GM21723 (cell line): ENCODE results near the gene ABCA10.
"Not testable (repeated sequence)": the region's sequence is repeated elsewhere in the genome, so short reads cannot be mapped to it uniquely, and the experiment has no call there.

Experiments
- ATAC-seq: cut with Tn5 transposase; IDR thresholded peaks from one replicate; pipeline ENCODE4 v1.9.1; 2021; ENCODE audit warnings: mild to moderate bottlenecking, moderate library complexity; ENCODE audit not compliant: unreplicated experiment

The ABCA10 gene, protein sequence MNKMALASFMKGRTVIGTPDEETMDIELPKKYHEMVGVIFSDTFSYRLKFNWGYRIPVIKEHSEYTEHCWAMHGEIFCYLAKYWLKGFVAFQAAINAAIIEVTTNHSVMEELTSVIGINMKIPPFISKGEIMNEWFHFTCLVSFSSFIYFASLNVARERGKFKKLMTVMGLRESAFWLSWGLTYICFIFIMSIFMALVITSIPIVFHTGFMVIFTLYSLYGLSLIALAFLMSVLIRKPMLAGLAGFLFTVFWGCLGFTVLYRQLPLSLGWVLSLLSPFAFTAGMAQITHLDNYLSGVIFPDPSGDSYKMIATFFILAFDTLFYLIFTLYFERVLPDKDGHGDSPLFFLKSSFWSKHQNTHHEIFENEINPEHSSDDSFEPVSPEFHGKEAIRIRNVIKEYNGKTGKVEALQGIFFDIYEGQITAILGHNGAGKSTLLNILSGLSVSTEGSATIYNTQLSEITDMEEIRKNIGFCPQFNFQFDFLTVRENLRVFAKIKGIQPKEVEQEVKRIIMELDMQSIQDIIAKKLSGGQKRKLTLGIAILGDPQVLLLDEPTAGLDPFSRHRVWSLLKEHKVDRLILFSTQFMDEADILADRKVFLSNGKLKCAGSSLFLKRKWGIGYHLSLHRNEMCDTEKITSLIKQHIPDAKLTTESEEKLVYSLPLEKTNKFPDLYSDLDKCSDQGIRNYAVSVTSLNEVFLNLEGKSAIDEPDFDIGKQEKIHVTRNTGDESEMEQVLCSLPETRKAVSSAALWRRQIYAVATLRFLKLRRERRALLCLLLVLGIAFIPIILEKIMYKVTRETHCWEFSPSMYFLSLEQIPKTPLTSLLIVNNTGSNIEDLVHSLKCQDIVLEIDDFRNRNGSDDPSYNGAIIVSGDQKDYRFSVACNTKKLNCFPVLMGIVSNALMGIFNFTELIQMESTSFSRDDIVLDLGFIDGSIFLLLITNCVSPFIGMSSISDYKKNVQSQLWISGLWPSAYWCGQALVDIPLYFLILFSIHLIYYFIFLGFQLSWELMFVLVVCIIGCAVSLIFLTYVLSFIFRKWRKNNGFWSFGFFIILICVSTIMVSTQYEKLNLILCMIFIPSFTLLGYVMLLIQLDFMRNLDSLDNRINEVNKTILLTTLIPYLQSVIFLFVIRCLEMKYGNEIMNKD (N-terminal part only)

DNA sequence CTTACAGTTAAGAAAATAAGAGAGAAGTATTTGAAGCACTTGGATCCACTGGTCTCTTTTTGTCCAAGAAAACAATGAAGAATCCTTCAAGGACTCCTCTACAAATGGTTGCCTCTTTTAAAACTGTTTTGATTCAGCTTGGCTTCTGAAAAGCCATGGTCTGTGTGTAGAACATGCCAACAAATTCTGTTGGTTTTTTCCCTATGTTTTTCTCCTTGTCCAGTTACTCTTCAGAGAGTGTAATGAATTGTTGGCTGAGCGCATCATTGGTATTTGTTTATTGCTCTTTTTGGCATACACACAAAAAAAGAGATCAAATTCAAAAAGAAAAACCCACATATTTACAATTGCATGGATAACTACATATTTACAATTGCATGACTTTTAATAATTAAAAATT lies at the start of gene ABCA10:
ABCA10 (minus strand) TSS at position 249 of the 400 bp plus-strand sequence. CDS start 3,466 bp downstream, outside the sequence.
- ATAC-seq = no peak

DNA sequence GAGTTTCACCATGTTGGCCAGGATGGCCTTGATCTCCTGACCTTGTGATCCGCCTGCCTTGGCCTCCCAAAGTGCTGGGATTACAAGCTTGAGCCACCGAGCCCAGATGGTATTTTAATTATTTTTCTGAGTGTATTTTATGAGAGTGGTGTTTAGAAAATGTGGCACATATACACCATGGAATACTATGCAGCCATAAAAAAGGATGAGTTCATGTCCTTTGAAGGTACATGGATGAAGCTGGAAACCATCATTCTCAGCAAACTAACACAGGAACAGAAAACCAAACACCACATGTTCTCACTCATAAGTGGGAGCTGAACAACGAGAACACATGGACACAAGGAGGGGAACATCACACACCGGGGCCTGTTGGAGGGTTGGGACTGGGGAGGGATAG lies 47.7 kb upstream of the ABCA10 start:
- ATAC-seq = not testable (repeated sequence)

DNA sequence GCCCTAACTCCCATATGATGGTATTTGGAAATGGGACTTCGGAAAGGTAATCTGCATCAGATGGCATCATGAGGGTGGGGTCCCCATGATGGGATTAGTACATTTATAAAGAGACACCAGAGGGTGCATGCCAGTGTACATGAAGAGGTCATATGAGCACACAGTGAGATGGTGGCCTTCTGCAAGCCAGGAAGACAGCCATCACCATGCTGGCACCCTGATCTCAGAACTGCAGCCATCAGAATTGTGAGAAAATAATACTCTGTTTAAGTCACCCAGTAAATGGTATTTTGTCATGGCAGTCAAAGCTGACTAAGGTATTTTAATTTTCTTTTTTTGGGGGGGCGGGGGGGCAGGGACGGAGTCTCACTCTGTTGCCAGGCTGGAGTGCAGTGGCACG lies 47.1 kb upstream of the ABCA10 start:
- ATAC-seq = no peak

DNA sequence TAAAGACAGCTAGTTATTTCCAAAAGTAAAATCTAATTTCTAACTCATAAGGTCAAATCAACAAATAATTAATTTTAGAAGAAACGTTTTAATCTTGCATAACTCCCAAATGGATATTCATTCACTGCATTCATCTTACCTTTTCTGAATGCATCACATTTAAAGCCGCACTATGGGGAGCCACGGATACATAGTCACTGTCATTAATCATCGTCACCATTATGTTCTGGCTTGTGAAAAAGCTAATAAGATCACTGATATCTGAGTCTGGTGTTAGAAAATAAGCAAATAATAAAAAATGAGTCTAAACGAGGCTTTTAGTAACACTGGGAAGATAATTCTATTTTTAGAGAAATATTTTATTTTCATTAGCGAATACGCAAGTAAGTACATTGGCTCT lies 42.4 kb upstream of the ABCA10 start:
- ATAC-seq = no peak

DNA sequence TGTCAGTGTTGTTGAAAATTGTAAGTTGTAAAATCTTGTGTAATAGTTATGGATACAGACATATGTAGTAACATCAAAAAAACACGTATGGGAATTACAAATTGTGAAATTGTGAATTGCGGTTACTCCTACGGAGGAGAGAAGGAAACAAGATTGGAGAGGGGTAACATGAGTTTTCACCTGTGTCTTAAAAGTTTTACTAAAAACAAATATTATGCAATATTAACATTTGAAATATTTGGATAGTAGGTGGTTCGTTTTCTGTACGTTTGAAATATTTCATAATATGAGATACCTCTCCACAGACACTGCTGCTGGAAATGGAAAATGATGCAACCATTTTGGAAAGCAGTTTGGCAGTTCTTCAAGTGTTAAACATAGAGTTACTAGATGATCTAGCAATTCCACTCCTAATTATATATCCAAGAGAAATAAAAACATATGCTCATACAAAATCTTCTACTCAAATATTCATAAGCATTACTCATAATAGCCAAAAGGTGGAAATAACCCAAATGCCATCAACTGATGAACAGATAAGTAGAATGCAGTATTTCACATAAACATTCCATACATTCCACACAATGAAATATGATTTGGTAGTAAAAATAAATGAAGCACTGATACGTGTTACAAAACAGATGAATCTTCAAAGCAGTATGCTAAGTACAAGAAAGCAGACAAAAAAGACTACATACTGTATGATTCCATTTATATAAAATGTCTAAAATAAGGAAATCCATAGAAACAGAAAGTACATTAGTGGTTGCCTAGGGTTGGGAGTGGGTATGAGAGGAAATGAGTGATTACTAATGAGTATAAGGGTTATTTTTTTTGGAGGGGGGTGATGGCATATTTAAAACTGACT lies 40.7 kb upstream of the ABCA10 start:
- no peak for ATAC-seq

DNA sequence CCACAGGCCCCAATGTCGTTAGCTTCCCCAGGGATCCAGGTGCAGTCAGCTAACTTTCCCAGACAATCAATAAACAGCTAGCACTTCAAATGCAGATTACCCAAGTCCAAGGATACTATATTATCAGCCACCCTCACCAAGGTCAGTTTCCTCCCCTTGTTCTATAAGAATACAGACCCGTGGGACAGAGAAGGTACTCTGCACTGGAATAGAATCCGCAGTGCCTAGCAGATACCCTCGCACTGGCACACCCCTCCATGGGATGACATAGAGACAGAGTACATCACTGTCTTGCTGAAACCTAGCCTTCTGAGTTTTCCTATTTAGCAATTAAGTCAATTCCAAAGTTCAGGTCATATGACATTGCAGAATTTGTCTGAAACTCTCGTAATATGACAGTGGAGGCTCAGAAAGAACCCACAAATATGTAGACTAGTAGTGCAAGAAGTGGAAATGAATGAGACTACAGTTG lies 40.0 kb upstream of the ABCA10 start:
- ATAC-seq = no peak

DNA sequence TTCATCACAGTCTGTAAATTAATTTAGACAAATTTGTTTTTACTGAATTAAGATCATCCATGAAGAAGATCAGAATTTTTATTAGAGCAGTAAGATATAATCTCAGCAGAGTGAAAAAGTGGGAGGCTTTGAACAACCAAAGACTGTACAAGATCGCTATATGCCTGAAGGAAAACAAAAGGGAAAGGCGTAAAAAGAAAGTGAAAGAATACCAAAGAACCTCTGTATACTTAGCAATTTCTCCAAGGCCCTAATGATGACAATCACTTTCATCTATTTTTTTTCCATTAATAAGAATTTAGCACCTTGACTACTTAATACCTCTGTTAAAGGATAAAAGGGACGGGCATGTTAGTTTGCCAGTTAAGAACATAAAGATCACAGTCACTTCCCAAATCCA lies 38.6 kb upstream of the ABCA10 start:
- ATAC-seq = no peak

DNA sequence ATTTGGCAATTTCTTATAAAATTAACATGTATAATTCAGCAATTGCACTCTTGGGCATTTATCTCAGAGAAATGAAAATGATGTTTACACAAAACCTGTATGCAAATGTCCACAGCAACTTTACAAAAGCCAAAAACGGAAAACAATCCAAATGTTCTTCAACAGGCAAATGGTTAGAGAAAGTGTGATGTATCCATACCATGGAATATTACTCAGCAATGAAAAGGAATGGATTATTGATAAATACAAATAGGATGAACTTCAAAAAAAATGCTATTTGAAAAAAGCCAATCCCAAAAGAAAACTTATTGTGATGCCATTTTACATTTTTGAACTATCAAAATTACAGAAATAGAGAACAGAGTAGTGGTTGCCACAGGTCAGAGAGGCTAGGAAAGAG lies 37.2 kb upstream of the ABCA10 start:
- ATAC-seq = no peak

DNA sequence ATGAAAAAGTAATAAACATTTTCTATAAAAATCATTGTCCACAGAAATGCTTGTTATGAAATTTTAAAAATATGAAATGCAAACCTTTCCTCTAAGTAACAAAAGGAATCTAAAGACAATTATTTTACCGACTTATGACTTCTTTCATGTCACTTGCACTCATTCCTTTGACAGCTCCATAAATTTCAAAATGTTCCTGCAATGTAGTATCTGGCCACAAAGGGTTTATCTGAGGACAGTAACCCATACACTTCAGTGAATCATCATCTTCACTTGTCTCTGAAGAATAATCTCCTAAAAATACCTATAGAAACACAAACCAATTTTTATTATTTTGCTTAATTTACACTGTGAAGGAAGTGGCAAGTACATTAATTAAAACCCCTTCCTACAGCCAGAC lies 25.6 kb upstream of the ABCA10 start:
- ATAC-seq = no peak

DNA sequence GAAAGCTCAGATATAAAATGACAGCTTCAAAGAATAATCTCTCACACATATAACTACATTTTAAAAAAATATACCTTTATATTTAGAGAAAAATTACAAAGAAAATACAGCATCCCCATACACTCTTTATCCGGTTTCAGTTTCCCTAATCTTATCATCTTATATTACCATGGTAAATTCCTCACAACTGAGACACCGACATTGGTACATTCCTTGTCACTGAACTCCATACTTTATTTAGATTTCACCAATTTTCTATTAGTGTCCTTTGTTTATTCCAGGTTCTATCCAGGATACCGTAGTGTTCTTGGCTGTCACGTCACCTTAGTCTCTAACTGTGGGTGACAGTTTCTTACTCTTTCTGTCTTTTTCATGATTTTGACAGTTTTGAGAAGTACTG lies 22.0 kb upstream of the ABCA10 start:
- no peak for ATAC-seq

DNA sequence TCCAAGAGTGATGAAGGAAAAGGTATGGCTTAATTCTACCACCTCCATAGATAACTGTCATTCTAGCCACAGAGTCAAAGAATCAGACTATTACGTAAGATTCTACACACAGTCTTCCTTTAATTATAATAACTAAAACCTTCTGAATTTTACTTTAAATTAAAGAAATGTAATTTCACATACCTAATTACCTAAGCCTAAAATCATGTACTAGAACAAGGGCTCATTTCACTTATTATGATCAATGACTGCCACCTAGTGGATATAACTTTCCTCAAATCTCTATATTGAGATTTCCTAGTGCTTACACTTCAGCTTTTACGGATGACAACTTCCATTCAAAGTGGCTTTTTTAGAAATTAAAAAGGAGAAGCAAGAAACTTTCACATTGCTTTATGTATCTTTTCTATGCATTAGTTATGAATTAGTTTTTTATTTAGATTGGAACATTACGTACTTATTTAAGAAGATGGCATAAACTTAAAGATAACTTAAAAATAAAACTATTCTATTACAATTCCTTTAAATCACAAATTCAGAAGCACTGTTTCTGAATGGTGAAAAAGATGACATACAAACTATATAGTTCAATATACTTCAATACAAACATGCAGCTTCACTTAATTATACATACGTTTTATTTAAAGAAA lies 18.2 kb upstream of the ABCA10 start:
- ATAC-seq = peak; percentile 70

DNA sequence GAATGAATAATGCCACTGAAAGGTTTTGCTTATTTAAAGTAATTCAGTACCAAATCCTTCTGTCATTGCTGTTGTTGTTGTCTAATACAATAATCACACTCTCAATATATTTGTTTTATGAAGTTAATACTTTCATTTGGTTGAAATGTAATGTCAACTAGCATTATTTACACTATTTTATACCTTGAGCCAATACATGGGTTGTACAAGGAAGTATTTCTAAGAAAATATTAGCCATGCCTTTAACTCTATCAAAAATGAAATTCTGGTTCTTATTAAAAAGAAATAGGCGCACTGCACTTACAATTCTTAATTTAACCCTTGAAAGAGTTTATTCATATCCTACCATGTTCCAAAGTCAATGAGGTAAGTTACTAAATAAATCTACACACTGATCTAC lies 17.6 kb upstream of the ABCA10 start:
- no peak for ATAC-seq

DNA sequence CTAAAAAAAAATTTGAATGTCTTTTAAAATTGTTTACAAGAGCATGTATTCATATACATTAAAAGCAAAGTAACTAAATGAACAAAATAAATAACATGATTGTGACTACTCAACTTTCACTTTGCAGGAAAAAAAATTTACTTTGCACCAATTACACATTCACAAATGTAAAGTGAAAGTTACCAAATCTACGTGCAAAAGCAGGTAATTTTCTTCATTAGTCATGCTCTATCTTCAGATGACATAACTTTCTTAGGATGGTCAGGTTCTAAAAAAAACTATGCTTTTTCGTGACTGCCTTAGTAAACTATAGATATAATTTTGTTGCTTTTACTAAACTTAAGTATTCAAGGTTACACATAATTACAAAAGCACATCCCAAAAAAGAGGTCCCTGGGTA lies 17.0 kb upstream of the ABCA10 start:
- no peak for ATAC-seq

DNA sequence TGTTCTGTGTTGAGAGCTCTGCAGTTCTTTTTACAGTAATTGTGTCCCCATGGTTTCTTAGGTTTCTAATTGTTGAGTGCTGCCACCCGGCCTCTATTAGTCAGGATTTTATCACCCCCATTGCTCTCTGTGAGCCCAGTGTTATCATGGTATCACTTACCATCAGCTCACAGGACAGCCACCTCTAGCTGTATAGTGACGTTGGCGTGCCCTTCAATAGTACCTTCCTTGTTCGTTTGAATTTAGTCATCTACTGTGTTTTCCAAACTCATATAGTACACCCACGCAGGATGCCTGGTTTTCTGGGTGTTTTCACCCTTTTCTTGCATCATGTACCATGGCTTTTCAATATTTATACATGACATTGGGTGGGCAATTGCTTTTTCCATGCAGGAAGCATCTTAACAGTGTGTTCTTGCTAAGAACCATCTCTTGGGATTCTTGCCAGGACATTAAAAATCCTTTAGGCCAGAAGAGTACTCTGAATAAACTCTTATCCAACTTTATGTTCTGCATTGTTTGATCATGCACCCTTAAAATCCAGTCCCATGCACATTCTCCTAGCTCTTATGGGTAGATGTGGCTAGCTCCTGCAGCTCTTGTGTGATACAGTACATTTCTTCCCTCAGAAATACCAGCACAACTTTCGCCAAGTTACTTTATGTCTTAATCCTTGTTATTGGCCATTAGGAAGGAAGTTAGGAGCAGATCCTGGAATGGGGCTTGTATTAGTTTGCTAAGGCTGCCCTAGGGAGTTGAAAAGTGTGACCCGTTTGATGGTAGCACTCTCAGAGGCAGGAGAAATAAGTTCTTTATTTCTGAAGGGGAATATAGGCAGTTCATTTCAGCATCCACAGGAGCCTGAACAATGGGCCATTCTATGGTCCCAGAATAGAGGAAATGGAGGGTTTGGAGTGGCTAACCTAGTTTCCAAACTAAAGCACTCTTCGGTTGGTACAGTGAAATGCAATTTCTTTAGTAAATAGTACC lies 11.3 kb upstream of the ABCA10 start:
- no peak for ATAC-seq

DNA sequence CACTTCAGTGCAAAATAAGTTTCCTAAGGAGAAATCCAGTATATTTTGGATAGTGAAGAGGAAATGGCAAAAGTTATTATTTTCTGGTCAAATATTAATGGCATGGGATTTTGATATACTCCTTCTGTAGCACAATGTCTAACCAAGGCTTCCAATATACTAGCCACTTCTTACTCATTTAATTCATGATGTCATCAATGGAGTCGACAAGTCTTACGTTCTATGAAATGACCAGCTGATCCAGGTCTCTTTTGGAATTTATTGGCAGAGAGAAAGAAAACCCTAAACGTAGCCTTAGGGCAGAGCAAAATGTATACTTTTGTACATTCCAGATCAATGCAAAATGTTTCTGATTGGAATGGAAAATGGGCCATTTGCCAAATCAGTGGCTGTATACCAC lies 8.3 kb upstream of the ABCA10 start:
- no peak for ATAC-seq

DNA sequence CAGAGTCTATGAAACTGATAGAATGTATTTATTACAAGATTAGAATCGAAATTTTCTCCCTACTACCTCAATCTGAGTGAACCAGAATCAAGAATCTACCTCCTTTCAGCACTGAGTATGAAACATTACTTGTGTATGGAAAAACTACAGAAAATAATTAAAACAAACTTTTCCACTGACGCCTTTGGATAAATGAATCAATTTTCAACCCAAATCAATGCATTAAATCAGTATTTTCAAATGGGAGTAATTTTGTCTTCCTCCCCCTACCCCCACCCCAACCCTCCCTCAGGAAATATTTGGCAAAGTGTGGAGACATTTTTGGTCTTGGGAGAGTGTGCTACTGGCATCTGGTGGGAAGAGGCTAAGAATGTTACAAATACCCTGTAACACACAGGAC lies 7.8 kb upstream of the ABCA10 start:
- ATAC-seq = no peak

DNA sequence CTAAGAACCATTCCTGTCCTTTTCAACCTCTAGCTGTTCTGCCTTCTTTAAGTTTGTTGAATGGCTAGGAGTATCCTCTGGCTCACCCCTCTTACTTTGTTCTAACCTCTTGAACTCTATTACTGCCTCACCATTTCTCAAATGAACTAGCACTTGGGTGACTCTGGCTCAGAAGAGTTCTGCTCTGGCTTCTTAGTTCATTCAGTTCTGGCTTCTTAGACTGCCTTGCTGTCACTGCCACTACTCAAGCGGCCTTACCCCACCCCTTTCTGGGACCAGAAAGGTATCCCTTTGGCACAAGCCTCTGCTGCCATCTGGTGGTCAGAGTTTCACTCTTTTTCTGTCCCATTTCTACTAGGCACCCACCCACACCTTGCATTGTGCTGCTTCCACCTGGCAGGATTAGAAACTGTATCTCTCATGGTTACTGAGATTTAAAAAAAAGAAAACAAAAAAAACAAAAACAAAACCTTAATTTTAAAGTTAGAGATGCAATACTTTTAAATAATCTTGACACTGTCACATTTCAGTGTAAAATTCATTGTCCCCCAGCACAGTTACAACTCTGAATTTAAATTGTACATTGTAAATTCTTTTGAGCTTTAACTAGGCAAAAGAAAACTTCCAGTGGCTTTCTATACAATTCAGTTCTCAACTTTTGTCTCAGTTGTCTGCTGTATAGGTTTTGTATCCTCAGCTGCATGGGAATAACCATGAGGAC lies 6.9 kb upstream of the ABCA10 start:
- peak; percentile 93 for ATAC-seq

DNA sequence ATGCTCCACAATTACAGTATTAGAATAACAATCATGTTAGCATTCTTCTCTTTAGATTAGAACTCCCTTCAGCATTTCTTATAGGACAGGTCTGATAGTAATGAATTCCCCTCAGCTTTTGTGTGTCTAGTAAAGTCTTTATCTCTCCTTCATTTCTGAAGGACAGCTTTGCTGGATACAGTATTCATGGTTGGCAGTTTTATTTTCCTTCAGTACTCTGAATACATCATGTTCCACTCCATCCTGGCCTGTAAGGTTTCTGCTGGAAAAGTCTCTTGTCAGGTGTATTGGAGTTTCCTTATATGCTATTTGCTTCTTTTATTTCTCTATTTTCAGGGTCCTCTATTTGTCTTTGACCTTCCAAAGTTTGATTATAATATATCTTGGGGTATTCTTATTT lies 4.0 kb upstream of the ABCA10 start:
- no peak for ATAC-seq
